HepG2 (cell line): ENCODE measurements around the gene TNFRSF18.

Experiments used
- ETV5 ChIP-seq: IDR thresholded peaks from 2 replicates; pipeline ENCODE4 v1.6.1; 2018; ENCODE audit warnings: missing biosample characterization, missing genetic modification reagents, inconsistent platforms, borderline replicate concordance
- NFKB2 ChIP-seq: sonication (generic); formaldehyde crosslinking; IDR thresholded peaks from 2 replicates; pipeline ENCODE4 v1.4.0; 2020; ENCODE audit warnings: missing genetic modification reagents, borderline replicate concordance
- RFXANK ChIP-seq: IDR thresholded peaks from 2 replicates; pipeline ENCODE4 v1.6.1; 2016
- SAFB2 ChIP-seq: sonication (generic); formaldehyde crosslinking; IDR thresholded peaks from 2 replicates; pipeline ENCODE4 v1.5.1; 2020; ENCODE audit warnings: missing genetic modification reagents, low read depth, mild to moderate bottlenecking, borderline replicate concordance
- SP2 ChIP-seq: sonication (generic); formaldehyde crosslinking; IDR thresholded peaks from 2 replicates; pipeline ENCODE4 v1.5.1; 2020; ENCODE audit warnings: mild to moderate bottlenecking, missing genetic modification reagents
- TAF1 ChIP-seq: sonication (generic); formaldehyde crosslinking; IDR thresholded peaks from 2 replicates; pipeline ENCODE4 v1.4.0; 2020; ENCODE audit warnings: missing genetic modification reagents
- ZBTB34 ChIP-seq: sonication (generic); formaldehyde crosslinking; IDR thresholded peaks from 2 replicates; pipeline ENCODE4 v1.8.0; 2022; ENCODE audit warnings: mild to moderate bottlenecking, missing genetic modification reagents
- ZNF362 ChIP-seq: sonication (generic); formaldehyde crosslinking; IDR thresholded peaks from 2 replicates; pipeline ENCODE4 v1.4.0; 2020; ENCODE audit warnings: missing genetic modification reagents, mild to moderate bottlenecking, borderline replicate concordance
- ZNF383 ChIP-seq: sonication (generic); formaldehyde crosslinking; IDR thresholded peaks from 2 replicates; pipeline ENCODE4 v1.4.0; 2020; ENCODE audit warnings: missing genetic modification reagents, mild to moderate bottlenecking, borderline replicate concordance
- ZNF773 ChIP-seq: sonication (generic); formaldehyde crosslinking; IDR thresholded peaks from 2 replicates; pipeline ENCODE4 v1.4.0; 2020; ENCODE audit warnings: missing genetic modification reagents, borderline replicate concordance
- TF ChIP-seq, protein P1 (sequence below), 2 experiments: sonication (generic) in 1 of 2; formaldehyde crosslinking in 1 of 2; IDR thresholded peaks; 2 replicates each; pipeline versions ENCODE4 v1.5.1 to v1.6.1; 2011 to 2020; ENCODE audit warnings: borderline replicate concordance in 1 of 2, low read depth in 1 of 2, low read length in 1 of 2, mild to moderate bottlenecking in 1 of 2, missing genetic modification reagents in 1 of 2, moderate library complexity in 1 of 2
- TF ChIP-seq, protein P2 (sequence below): sonication (generic); formaldehyde crosslinking; IDR thresholded peaks from 2 replicates; pipeline ENCODE4 v1.5.0; 2020; ENCODE audit warnings: mild to moderate bottlenecking, missing genetic modification reagents, moderate library complexity
- TF ChIP-seq, protein P3 (sequence below): sonication (generic); formaldehyde crosslinking; IDR thresholded peaks from 2 replicates; pipeline ENCODE4 v1.5.1; 2020; ENCODE audit warnings: missing genetic modification reagents, mild to moderate bottlenecking, borderline replicate concordance

DNA sequence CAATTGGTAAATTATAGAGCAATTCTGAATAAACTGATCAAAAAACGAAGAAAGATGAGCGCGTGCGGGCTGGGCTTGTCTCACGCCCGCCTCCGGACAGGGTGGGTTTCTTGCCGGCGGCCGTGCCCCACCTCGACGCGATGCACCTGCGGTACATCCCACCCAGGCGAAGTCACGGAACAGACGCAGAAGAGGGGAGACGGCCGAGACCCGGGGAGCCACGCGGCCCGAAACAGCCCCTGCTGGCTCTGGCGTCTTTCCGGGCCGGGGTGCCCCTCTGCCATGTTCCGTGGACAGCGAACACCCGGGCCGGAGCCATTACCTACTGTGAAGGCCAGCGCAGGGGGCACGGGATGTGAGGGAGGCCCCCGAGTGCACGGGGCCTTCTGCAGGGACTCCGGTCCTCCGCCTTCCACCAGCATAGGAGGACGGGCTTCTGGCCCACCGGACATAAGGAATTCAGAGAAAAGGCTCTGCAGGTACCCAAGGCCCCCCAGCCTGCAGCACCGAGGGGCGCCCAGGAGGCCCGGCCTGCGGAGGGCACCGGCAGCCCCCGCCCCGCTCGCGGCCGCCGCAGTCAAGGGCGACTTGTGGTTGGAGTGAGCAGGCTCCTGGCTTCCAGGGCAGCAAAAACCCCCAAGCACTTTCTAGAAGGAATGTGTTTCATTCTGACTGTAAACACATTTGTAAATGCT, 47.7 kb upstream of the TNFRSF18 start:
- TF ChIP-seq TAF1 (CRISPR knock-in tag) (no peak), SAFB2 (CRISPR knock-in tag) (no peak), ZNF383 (CRISPR knock-in tag) (no peak), ZBTB34 (no peak), ZNF362 (no peak), SP2 (CRISPR knock-in tag) (no peak), RFXANK (no peak), ETV5 (no peak), NFKB2 (CRISPR knock-in tag) (no peak), ZNF773 (CRISPR knock-in tag) (no peak)
- TF ChIP-seq, protein P1, sequence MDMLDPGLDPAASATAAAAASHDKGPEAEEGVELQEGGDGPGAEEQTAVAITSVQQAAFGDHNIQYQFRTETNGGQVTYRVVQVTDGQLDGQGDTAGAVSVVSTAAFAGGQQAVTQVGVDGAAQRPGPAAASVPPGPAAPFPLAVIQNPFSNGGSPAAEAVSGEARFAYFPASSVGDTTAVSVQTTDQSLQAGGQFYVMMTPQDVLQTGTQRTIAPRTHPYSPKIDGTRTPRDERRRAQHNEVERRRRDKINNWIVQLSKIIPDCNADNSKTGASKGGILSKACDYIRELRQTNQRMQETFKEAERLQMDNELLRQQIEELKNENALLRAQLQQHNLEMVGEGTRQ (IDR thresholded peaks at IDR 0.05; ENCODE audit: low read depth, low read length), result no peak
- TF ChIP-seq, protein P1 (CRISPR knock-in tag; IDR thresholded peaks at IDR 0.05; ENCODE audit: borderline replicate concordance), result no peak
- TF ChIP-seq, protein P2, sequence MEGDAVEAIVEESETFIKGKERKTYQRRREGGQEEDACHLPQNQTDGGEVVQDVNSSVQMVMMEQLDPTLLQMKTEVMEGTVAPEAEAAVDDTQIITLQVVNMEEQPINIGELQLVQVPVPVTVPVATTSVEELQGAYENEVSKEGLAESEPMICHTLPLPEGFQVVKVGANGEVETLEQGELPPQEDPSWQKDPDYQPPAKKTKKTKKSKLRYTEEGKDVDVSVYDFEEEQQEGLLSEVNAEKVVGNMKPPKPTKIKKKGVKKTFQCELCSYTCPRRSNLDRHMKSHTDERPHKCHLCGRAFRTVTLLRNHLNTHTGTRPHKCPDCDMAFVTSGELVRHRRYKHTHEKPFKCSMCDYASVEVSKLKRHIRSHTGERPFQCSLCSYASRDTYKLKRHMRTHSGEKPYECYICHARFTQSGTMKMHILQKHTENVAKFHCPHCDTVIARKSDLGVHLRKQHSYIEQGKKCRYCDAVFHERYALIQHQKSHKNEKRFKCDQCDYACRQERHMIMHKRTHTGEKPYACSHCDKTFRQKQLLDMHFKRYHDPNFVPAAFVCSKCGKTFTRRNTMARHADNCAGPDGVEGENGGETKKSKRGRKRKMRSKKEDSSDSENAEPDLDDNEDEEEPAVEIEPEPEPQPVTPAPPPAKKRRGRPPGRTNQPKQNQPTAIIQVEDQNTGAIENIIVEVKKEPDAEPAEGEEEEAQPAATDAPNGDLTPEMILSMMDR, result no peak
- TF ChIP-seq, protein P3, sequence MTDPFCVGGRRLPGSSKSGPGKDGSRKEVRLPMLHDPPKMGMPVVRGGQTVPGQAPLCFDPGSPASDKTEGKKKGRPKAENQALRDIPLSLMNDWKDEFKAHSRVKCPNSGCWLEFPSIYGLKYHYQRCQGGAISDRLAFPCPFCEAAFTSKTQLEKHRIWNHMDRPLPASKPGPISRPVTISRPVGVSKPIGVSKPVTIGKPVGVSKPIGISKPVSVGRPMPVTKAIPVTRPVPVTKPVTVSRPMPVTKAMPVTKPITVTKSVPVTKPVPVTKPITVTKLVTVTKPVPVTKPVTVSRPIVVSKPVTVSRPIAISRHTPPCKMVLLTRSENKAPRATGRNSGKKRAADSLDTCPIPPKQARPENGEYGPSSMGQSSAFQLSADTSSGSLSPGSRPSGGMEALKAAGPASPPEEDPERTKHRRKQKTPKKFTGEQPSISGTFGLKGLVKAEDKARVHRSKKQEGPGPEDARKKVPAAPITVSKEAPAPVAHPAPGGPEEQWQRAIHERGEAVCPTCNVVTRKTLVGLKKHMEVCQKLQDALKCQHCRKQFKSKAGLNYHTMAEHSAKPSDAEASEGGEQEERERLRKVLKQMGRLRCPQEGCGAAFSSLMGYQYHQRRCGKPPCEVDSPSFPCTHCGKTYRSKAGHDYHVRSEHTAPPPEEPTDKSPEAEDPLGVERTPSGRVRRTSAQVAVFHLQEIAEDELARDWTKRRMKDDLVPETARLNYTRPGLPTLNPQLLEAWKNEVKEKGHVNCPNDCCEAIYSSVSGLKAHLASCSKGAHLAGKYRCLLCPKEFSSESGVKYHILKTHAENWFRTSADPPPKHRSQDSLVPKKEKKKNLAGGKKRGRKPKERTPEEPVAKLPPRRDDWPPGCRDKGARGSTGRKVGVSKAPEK (CRISPR knock-in tag), result no peak
